GM19025 (cell line): ENCODE measurements around the gene NPM3.

Experiments used
- ATAC-seq: cut with Tn5 transposase; IDR thresholded peaks from one replicate; pipeline ENCODE4 v1.9.1; 2021; ENCODE audit warnings: mild to moderate bottlenecking, low read depth, moderate library complexity; ENCODE audit not compliant: unreplicated experiment

NPM3 gene

DNA sequence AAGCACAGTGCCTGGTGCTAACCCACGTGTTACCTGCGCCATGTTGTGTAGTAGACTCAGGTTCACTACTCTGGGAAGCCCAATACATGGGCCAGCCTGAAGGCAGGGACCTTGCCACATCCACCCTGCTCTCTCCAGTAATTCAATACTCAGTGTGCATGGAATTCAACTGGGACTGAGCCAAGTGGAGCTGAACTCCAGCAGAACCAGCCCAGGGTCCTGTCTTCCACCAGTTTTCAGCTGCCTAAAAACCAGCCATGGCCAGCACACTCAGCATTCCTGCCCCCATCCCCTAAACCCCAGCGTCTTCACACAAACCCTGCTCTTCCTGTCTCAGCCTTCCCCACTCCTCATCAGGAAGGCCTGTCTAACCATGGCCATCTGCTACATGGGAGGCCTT, 22.7 kb downstream of the NPM3 start:
- ATAC-seq, result no peak

DNA sequence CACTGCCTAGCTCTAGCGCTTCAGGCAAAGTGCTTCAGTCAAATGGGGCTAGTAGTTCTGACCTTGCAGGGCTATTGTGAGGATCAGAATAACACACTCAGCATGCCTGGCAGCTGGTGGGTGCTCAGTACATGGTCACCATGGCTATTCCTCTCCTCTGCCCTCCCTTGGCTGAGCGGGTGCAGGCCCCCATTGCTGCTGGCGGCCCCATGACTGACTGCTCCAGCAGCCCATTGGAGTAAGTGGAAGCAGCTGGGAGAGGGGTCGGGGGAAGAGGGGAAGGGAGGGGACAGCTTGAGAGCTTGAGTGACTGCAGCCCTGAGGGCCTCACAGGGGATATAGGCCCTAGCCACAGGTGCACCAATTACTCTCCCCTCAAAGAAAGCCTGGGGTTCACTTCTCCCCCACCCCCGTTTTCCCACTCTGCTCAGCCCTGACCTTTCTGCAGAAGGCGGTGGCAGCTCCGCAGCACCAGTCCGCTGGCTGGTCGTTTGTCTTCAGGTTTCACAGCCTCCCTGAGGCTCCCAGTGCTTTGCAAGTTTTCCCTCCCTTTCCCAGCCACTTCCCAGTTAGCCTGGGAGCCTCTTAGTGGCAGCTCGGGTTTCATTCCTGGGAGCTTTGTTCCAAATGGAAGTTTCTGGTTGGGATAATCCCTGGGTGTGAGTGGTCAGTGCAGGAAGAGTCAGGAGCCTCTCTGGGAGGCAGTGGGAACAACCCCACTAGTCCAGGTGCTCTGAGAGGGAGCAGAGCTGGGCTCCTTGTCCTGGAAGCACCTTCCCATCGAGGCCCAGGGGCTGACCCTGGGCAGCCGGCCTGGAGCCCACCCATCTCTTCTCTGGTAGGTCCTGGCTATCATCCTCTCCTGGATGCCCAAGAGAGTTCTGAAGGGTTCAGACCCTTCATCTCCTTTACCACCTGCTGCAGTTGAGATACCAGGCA, 23.7 kb downstream of the NPM3 start:
- no peak for ATAC-seq

DNA sequence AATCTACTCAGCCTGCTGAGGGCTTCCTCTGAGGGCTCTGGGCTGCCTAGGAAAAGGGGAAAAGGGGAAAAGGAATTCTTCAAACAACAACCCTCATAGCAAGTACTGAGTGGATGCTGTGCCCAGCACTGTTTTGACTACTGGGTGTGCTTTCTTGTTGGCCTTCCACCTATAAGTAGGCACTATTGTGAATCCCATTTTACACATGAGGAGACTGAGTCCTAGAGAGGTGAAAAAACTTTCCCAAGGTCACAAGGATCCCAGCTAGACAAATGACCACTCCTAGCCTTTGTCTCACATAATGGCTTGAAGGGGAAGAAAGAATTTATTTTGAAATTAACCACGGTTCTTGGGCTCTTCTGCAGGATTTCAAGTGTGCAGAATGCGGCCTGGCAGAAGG, 24.4 kb downstream of the NPM3 start:
- ATAC-seq, result no peak

- ATAC-seq, result no peak
Observed at GRCh38 chr10:101752241-101752640, 31.0 kb downstream of the NPM3 start.

DNA sequence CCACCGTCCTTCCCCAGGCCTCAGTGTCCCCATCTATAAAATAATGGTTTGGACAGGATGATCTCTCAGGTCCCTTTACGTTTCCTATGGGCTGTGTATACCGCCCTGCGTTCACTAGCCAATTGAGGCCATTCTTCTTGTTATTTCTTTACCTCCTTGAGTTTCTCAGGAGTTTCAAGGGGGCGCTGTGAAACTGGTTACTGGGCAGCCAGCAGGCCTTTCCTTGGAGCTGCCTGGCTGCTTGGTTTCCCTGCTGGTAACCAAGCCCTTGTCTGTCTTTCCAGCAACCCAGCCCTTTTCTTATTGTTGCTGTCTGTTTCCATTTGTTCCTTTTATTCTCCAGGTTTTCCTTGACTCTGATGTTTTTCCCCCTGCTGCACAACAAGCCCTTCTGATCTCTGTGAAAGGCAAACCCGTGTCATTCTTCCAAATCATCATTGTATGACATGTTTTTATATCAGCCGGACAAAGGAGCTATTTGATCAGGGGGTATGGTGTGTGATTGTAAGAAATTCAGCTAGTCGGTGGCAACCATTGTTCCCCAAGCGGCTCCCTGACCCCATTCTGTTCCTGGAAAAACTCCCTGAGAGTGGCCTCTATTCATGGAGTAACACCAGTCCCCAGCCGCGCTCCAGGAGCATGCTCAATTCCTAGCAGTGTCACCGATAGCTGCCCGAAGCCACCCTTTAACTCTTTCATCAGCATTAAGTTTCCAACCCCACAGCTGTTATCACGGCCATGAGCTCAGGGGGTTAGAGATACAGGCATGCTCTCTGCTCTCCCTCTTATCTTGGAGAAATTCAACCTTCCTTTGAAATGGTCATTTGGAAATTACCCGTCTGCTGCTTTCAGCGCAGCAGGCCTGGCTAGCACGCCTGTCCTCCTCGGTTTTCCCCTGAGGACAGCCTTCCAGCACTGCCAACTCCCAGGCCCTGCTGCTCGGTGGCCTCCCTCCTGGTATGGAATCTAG, 33.9 kb downstream of the NPM3 start:
- ATAC-seq, result no peak

DNA sequence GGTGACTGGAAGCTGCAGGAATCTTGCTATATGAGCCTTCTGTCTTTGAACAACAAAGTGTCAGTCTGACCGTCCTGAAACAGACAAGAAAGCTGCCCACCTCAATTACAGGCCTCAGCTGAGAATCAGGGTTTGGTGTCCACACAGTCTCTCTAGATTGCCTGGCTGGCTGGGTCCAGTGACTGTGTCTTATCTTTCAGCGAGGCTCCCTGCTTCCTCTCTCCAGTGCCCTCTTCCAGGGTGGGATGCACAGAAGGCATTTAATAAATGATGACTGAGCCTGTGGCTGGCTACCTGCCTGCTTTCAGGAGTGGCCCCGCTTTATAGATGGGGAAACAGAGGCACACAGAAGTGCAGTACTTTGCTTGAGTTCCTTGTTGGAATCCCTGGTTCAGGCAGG, 34.8 kb downstream of the NPM3 start:
- no peak for ATAC-seq

GRCh38 chr10:101745074-101745696, 38.1 kb downstream of the NPM3 start:
- ATAC-seq, result no peak

GRCh38 chr10:101744267-101744666, 39.0 kb downstream of the NPM3 start:
- ATAC-seq, result no peak

DNA sequence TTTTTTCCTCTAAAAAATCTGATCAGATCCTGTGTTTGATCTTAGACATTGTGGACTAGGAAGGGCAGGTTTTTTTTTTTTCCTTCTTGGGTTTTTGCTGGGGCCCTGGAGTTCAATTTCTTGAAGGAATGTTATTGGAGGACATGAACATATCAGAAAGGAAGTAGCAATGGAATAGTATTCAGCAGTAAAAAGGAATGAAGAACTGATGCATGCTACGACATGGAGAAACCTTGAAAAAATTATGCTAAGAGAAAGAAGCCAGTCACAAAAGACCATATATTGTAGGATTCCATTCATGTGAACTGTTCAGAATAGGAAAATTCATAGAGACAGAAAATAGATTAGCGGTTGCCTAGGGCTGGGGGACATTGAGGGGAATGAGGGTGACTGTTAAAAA, 41.3 kb downstream of the NPM3 start:
- ATAC-seq, result no peak

DNA sequence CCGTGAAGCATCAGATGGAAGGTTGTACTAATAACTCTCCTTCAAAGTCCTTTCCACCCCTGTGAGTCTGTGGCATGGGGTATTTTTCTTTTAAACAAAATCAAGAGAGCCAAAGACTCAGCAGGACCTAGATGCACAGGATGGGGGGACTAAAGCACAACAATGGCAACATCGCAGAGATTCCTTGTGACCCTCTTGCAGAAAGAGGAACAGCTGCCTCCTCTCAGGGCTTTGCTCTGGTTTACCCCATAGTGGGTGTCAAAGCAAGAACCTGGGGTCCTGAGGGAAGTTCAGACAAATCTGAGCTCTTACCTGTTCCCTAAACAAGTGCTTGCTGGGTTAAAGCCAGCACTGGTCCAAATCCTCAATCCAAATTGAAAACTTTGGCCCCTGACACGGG, 46.6 kb downstream of the NPM3 start:
- no peak for ATAC-seq

- no peak for ATAC-seq
Observed at GRCh38 chr10:101732096-101732495, 51.1 kb downstream of the NPM3 start.
